ENCODE results near the gene KCTD5.

The KCTD5 gene

DNA sequence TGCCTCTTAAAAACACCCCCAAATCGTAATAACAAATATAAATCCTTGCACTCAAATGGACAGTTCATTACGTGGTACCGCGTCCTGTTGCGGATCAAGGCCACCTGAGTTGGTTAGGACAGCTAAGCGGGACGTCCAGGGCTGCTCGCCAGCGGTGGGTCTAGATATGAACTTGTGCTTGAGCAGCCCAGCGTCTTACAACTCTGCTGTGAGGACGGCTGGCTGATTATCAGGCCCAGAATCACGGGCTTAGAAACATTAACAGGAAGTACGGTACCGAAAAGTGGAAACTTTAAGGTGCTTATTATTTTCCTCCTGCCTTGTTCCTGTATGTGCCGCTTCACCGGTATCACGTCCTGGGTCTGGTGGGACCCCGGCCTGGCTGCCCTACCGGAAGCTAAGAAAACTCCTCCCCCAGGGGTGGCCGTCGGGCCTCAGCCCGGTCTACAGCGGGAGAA is 69.3 kb downstream of the KCTD5 start:
- no peak for DNase-seq

DNA sequence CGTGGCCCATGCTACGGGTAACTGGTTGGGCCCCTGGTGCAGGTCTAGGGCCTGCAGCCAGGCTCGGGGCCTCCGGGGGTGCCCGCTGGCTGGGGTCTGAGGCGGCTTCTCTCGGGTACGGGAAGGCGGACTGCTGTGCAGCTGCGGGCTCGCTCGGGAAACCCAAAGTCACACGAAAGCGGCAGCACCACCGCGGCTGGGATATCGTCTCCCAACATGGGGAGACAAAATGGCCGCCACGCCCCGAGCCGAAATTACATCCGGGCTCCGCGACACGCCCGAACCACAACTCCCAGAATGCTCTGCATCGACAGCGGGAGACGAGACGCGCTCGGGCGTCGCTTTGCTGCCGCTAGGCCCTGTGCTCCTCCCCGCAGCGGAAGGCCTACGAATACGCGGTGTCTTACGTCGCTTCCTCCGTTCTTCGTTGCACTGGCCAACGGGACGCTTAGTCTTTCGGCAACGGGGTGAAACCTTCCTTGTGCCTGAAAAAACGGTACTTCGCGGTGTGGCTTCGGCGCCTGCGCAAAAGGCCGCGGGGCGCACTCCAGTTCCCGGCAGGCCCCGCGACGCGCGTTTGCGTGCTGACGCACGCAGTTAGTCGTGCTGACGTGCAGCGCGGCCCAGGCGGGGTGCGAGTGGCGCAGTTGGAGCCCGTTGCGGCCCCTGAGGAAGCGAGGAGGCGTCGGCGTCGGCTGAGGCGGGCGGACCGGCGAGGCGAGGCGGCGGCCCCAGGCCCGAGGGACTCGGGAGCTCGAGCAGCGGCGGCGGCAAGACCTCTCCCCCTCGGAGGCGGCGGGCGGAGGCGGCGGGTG is 69.9 kb downstream of the KCTD5 start, which contains the start of gene SRRM2:
Gene SRRM2 (plus strand): TSS at position 604 of the 815 bp plus-strand sequence. CDS start 3,727 bp downstream, outside the sequence.
- DNase-seq = peak; percentile 100

DNA sequence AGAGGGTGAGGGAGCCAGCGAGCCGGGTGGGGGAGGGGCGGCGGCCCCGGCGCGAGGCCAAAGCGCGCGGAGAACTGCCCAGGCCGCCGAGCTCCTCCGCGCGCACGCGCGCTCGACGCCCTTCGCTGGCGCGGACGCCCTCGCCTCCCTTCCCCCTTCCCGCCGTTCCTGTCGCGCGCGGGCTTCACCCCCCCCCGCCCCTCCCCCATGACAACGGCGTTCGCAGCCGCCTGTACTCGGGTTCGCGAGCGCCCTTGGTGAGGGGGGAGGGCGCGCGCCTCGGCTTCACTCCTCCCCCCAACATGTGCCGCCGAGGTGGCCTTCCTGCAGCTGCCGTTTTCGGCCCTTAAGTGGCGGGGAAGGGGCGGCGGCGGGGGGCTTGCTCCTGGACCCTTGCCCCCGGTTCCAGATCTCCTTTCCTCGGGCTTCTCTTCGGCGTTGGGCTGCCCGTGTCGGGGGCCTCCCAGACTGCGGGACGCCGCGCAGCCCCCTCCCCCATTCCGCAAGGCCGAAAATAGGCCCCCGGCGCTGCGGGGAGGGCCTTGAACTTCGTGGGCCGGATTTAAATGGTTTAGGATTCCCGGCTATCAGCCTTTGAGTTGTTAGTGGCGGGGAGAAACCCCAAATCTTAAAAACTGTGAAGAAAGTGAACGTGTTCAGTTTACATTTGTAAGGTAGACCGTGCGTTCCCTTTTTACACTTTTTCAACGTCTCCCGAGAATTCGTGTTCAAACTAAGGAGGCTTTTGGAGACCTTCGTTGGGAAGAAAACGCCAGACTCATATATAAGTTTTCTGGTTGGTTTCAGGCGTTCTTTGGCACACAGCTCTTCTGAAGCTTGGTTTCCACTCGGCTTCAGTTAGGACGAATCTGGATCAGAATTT is 70.8 kb downstream of the KCTD5 start:
- peak; percentile 72 for DNase-seq

DNA sequence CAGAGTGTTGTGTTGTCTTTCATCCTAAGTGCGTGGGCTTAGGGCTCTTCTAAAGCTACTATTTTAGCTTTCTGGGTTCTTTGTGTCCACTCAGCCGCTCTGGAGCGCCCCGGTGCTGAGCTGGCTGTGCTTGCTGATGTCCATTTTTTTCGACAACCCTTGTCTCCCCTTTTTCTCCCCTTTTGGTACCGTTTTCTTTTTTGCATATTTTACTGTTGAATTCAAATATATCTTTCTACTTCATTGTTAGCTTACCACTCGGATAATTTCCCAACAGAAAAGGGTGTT is 71.4 kb downstream of the KCTD5 start:
- DNase-seq = no peak

DNA sequence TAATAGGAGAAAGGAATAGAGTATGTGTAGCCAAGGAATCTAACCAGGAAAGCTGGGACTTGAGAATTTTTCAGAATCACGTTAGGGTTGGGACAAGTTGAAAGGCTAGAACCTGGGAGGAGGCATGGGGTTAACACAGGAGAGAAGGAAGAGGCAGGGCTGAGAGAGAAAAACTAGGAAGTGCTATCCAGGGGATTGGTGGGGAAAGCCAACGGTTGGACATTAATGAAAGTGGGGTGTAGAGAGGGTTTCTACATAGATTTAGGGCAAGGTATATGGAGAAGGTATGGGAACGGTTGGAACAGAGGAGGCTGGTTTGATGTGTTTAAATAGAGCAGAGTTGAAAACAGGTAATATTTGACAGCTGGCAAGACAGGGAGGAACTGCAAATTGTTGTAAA is 72.8 kb downstream of the KCTD5 start:
- DNase-seq = no peak

DNA sequence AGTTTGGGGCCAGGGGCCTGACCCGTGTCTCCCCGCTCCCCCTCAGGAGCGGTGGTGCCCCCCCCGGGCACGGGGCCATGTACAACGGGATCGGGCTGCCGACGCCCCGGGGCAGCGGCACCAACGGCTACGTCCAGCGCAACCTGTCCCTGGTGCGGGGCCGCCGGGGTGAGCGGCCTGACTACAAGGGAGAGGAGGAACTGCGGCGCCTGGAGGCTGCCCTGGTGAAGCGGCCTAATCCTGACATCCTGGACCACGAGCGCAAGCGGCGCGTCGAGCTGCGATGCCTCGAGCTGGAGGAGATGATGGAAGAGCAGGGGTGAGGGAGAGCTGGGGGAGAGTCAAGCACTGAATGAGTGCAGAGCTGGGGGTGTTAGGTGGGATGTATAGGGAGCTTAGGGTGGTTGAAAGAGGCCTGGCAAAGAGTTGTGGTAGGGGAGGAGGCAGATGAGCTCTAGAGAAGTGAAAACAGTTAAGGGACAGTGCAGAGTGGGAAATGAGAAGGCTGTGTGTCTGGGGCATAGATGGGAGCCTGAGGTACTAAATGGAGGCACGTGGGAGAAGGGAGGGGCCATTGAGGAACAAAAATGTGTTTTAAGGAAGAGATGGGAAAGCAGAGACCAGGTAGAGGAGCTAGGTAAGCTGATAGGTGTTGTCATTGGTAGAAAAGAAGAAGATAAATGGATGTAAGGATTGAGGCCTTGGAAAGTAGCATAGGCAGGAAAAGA is 74.1 kb downstream of the KCTD5 start:
- DNase-seq = no peak

DNA sequence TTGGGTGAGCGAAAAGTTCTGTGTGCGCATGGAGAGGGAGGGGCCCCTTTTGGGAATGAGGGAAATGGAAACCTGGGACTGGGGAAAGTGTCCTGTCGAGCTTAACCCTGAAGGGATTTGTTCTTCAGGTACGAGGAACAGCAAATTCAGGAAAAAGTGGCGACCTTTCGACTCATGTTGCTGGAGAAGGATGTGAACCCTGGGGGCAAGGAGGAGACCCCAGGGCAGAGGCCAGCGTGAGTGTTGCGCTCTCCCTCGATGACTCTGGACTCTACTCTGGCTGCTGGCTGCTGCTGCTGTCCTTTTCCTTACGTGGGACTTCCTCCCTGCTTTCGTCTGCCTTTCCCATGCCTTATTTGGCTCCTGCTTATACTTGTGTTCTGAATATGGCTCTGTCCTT is 75.0 kb downstream of the KCTD5 start:
- DNase-seq = no peak
